Vagina (tissue), 2 donors: Measurements from ENCODE around the gene SLC26A4. TPM values are rescaled to one million over a fixed set of nuclear protein-coding genes. Genes with fewer than 3 reads are reported as not detected.
A peak's percentile ranks its signal among the peaks of the same experiment; 100 is the strongest.

Experiments
- DNase-seq, 2 donors: peaks; one replicate each; pipeline ENCODE4 v3.0.0-alpha.2; 2017; ENCODE audit errors: extremely low spot score in 2 of 2
- H3K27ac ChIP-seq: fragments of 200-600 bp; sonication (generic); one replicate; pipeline ENCODE4 v1.5.1; 2019
- H3K27me3 ChIP-seq: fragments of 200-600 bp; sonication (generic); one replicate; pipeline ENCODE4 v1.5.1; 2019
- H3K36me3 ChIP-seq, 2 donors: fragments of 200-600 bp; sonication (generic); one replicate each; pipeline ENCODE4 v1.5.1; 2017 to 2019
- H3K4me1 ChIP-seq: fragments of 200-600 bp; sonication (generic); one replicate; pipeline ENCODE4 v1.5.1; 2019
- H3K4me3 ChIP-seq, 2 donors: fragments of 200-600 bp; sonication (generic); 1 replicate in 1 of 2; 2 replicates in 1 of 2; pipeline ENCODE4 v1.5.1; 2016 to 2019
- H3K9me3 ChIP-seq: fragments of 200-600 bp; sonication (generic); one replicate; pipeline ENCODE4 v1.5.1; 2019
- POLR2A ChIP-seq, 2 donors: fragments of 450-650 bp; IDR thresholded peaks; one replicate each; pipeline ENCODE4 v1.6.1; 2017; ENCODE audit warnings: antibody characterized with exemption in 2 of 2, mild to moderate bottlenecking in 2 of 2, moderate library complexity in 2 of 2
- POLR2AphosphoS5 ChIP-seq, 2 donors: sonication (generic); formaldehyde crosslinking; IDR thresholded peaks; one replicate each; pipeline ENCODE4 v1.9.0; 2017; ENCODE audit warnings: antibody characterized with exemption in 2 of 2, mild to moderate bottlenecking in 2 of 2, low read depth in 1 of 2; ENCODE audit not compliant: insufficient read depth in 1 of 2
- intact Hi-C: fragments of 100-400 bp; cut with DNase I; formaldehyde crosslinking; loops from one replicate; pipeline ENCODE4 v1.15.1; 2023
- total RNA-seq: library from RNA; depleted of rRNA; stranded (reverse); fragments of >200 nt; gene quantifications from one replicate; pipeline ENCODE4 v1.2.3, GENCODE V29; 2016
- TF ChIP-seq, protein P1 (sequence below), 3 experiments: fragments of 450-650 bp in 2 of 3; fragments of 200-600 bp in 1 of 3; sonication (generic) in 1 of 3; IDR thresholded peaks; one replicate each; pipeline ENCODE4 v1.5.1; 2017 to 2019; ENCODE audit warnings: antibody characterized with exemption in 3 of 3, mild to moderate bottlenecking in 2 of 3, moderate library complexity in 2 of 3

The SLC26A4 gene
- total RNA-seq, 1 donor from 2014 or later = not detected

DNA sequence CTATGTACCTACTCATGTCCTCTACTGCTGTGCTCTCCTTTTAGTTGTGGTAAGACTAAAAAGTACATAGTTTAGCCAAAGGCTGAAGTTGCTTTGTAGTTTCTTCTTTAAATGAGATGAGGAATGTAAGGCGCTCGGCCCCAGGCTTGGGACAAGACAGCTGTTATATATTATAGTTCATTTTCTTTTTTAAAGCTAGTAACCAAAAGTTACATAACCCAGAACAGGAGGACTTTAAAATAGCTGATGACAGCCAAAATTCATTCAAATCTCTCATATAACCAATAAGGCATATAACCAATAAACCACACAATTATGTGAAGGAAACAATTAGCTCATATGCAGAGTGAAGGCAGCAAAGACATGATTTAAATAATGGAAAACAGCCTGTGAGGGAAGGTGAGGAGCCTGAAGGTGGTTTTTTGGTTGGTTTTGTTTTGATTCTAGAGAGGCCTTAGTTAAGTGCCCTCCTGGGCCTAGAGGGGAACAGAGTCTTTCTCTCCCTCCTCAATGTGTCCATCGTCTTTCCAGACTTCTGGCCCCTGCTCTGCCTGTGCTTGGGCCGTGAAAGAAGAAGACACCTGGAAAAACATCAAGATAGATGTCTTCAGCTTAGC, 35.8 kb downstream of the SLC26A4 start:
- no peak overlapping the region for H3K4me3 ChIP-seq
- peaks cover 5% of the 10 kb centered on the region for H3K4me1 ChIP-seq
- DNase-seq = no peak
- TF ChIP-seq POLR2A (IDR thresholded peaks at IDR 0.05) (no peak), POLR2AphosphoS5 (IDR thresholded peaks at IDR 0.05; ENCODE audit: insufficient read depth in 1 of 2, low read depth in 1 of 2) (no peak)
- TF ChIP-seq, protein P1, sequence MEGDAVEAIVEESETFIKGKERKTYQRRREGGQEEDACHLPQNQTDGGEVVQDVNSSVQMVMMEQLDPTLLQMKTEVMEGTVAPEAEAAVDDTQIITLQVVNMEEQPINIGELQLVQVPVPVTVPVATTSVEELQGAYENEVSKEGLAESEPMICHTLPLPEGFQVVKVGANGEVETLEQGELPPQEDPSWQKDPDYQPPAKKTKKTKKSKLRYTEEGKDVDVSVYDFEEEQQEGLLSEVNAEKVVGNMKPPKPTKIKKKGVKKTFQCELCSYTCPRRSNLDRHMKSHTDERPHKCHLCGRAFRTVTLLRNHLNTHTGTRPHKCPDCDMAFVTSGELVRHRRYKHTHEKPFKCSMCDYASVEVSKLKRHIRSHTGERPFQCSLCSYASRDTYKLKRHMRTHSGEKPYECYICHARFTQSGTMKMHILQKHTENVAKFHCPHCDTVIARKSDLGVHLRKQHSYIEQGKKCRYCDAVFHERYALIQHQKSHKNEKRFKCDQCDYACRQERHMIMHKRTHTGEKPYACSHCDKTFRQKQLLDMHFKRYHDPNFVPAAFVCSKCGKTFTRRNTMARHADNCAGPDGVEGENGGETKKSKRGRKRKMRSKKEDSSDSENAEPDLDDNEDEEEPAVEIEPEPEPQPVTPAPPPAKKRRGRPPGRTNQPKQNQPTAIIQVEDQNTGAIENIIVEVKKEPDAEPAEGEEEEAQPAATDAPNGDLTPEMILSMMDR (IDR thresholded peaks at IDR 0.05) = no peak
- H3K9me3 ChIP-seq = no peaks in the 10 kb centered on the region
- no peaks in the 10 kb centered on the region for H3K27me3 ChIP-seq
- H3K27ac ChIP-seq = peak overlapping the region; percentile 30
- H3K36me3 ChIP-seq = no peaks in the 10 kb centered on the region
- intact Hi-C loops = no loop called here

DNA sequence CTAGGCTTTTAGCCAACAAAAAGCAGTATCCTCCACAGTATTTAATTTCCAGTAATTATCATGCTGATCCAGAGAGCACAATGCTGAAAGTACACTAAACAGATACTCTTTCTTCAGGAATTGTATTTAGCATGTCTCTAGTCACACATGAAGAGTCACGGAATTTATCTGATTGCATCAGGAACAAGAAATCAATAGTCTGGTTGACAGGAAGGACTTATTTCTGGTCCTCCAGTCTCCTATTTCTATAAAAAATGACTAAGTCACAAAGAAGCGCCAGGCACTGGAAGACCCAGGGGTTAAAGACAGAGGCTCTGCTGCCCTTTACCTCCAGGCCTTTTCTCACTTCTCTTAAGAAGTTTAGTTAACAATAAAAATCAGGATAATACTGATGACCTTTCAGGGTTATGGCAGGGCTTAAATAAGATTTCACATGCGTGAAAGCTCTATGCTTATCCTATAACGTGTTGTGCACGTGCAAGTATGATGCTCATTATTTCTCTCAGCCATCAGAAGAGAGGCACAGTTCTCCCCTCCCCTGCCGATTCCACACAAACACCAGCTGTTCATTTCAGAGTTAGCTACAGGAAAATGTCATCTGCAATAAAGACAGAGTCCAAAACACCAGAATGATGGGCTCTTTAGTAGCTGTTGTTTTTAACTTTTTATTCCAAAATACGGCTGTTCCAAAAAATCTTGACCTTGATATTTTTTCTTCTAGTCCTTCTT, 36.9 kb downstream of the SLC26A4 start:
- no peaks in the 10 kb centered on the region for H3K27me3 ChIP-seq
- intact Hi-C loops = no loop called here
- peaks cover 5% of the 10 kb centered on the region for H3K4me1 ChIP-seq
- H3K36me3 ChIP-seq = no peaks in the 10 kb centered on the region
- TF ChIP-seq POLR2AphosphoS5 (IDR thresholded peaks at IDR 0.05; ENCODE audit: insufficient read depth in 1 of 2, low read depth in 1 of 2) = no peak
- TF ChIP-seq, protein P1 (IDR thresholded peaks at IDR 0.05) = no peak
- no peak for TF ChIP-seq POLR2A (IDR thresholded peaks at IDR 0.05)
- no peak for DNase-seq
- peak overlapping the region; percentile 30 for H3K27ac ChIP-seq
- H3K4me3 ChIP-seq = no peak overlapping the region
- H3K9me3 ChIP-seq = no peaks in the 10 kb centered on the region

DNA sequence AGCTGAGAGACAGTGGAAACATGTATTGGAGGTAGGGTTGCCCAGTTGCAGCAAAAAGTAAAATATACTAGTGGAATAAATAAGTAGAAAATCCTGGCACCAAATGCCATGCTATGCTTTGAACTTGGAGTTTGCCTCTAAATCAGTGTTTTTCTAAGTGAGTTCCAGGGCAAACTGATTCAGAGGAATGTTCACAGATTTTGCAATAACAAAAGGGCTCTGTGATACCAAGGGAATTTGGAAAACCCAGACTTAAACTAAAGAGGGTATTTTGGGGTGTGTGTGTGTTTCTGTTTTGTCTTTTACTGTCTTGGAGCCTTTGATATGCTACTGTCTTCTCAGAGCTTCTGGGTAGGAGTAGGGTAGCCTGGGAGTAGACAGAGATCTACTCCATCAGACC, 39.9 kb downstream of the SLC26A4 start:
- H3K27me3 ChIP-seq = no peaks in the 10 kb centered on the region
- no peak overlapping the region for H3K4me3 ChIP-seq
- no peaks in the 10 kb centered on the region for H3K9me3 ChIP-seq
- no peaks in the 10 kb centered on the region for H3K4me1 ChIP-seq
- intact Hi-C loops = no loop called here
- no peaks in the 10 kb centered on the region for H3K36me3 ChIP-seq
- no peak overlapping the region for H3K27ac ChIP-seq
- no peak for DNase-seq
- no peak for TF ChIP-seq POLR2AphosphoS5 (IDR thresholded peaks at IDR 0.05; ENCODE audit: insufficient read depth in 1 of 2, low read depth in 1 of 2)

DNA sequence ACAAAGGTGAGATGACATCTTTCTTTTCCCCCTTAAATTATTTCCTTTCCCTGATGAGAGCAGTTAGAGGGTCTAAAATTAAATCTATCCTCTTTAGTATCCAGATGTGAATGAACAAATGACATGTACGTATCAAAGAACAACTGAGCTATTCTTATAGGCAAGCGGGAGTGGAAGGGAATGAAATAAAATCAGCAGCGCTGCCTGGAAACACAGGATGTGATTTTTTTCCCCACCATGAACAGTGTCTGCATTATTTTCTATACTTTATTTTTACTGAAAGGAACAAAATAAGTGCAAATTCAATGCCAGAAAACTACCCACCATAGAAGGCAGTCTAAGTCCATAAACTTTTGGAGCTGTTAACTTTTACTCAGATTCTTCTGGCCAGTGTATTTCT, 40.6 kb downstream of the SLC26A4 start:
- no peak for DNase-seq
- intact Hi-C loops = no loop called here
- TF ChIP-seq POLR2A (IDR thresholded peaks at IDR 0.05) (no peak), POLR2AphosphoS5 (IDR thresholded peaks at IDR 0.05; ENCODE audit: insufficient read depth in 1 of 2, low read depth in 1 of 2) (no peak)
- TF ChIP-seq, protein P1 (IDR thresholded peaks at IDR 0.05) = no peak
- Histone ChIP-seq H3K9me3 (no peaks in the 10 kb centered on the region), H3K27me3 (no peaks in the 10 kb centered on the region), H3K4me1 (no peaks in the 10 kb centered on the region), H3K36me3 (no peaks in the 10 kb centered on the region), H3K27ac (no peak overlapping the region), H3K4me3 (no peak overlapping the region)

DNA sequence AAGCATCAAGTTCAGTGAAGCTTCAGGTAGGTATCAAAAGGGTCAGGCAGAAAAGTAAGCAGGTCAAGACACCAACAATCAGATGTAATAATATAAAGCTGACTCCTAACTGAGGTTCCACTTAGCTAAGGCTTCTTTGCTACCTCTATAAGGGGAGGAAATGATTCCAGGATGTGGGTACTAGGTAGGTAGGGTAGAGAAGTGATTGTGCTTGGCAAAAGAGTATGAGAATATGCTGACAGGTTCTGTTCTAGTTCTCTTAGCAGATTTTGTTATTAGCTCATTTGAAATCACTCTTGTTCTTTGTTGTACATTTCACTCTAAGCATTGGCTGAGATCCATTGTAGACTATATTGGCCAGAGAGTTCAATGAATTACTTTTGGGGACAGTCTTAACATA, 42.6 kb downstream of the SLC26A4 start:
- Histone ChIP-seq H3K9me3 (no peaks in the 10 kb centered on the region), H3K4me3 (no peak overlapping the region), H3K36me3 (no peaks in the 10 kb centered on the region), H3K4me1 (no peaks in the 10 kb centered on the region), H3K27ac (no peak overlapping the region), H3K27me3 (no peaks in the 10 kb centered on the region)
- TF ChIP-seq, protein P1 (IDR thresholded peaks at IDR 0.05) = no peak
- TF ChIP-seq POLR2A (IDR thresholded peaks at IDR 0.05) = no peak
- TF ChIP-seq POLR2AphosphoS5 (IDR thresholded peaks at IDR 0.05; ENCODE audit: insufficient read depth in 1 of 2, low read depth in 1 of 2) = no peak
- DNase-seq = no peak
- intact Hi-C loops = no loop called here
